Lower leg skin (tissue), 4 donors: Measurements from ENCODE around the gene STX8. TPM values are rescaled to one million over a fixed set of nuclear protein-coding genes. Genes with fewer than 3 reads are reported as not detected.
"Not testable (repeated sequence)": the region's sequence is repeated elsewhere in the genome, so short reads cannot be mapped to it uniquely, and the experiment has no call there.

Experiments used
- DNase-seq, 2 donors: peaks; one replicate each; pipeline ENCODE4 v3.0.0-alpha.2; 2019; ENCODE audit warnings: low spot score in 2 of 2
- H3K4me3 ChIP-seq: fragments of 200-600 bp; sonication (generic); 2 replicates; pipeline ENCODE4 v1.5.1; 2017; ENCODE audit warnings: mild to moderate bottlenecking, low read depth; ENCODE audit not compliant: poor library complexity, severe bottlenecking
- CTCF ChIP-seq, 3 donors: fragments of 450-650 bp; IDR thresholded peaks; one replicate each; pipeline ENCODE4 v1.5.1; 2016; ENCODE audit warnings: antibody characterized with exemption in 3 of 3, mild to moderate bottlenecking in 3 of 3, moderate library complexity in 2 of 3
- POLR2A ChIP-seq, 2 donors: fragments of 450-650 bp; IDR thresholded peaks; one replicate each; pipeline ENCODE4 v1.6.1; 2016 to 2017; ENCODE audit warnings: antibody characterized with exemption in 2 of 2, mild to moderate bottlenecking in 1 of 2, moderate library complexity in 1 of 2
- WGBS, 2 donors: methylation state at CpG; one replicate each; pipeline ENCODE4 v1.1.5; 2018; 5-methylcytosine and 5-hydroxymethylcytosine counted together
- intact Hi-C: fragments of 100-400 bp; cut with DNase I; formaldehyde crosslinking; loops from one replicate; pipeline ENCODE4 v1.15.0; 2023; ENCODE audit warnings: low total_unique reads
- total RNA-seq, 4 donors: library from RNA; depleted of rRNA; stranded (reverse); fragments of >200 nt; gene quantifications; one replicate each; pipeline ENCODE4 v1.1.0, GENCODE V29; 2016

Gene STX8
- total RNA-seq, 4 donors from 2014 or later, result 32.1 to 56.4 (median 45.1) TPM

- 90 to 93% methylated on average over 4 to 8 of the region's 8 CpGs for WGBS, 2 donors
- intact Hi-C loops, result no loop called here
- TF ChIP-seq CTCF (IDR thresholded peaks at IDR 0.05), result no peak
- no peak for TF ChIP-seq POLR2A (IDR thresholded peaks at IDR 0.05)
Observed at GRCh38 chr17:9342225-9342624, 233.4 kb downstream of the STX8 start.

GRCh38 chr17:9339958-9340357 lies 235.7 kb downstream of the STX8 start:
- intact Hi-C loops, result no loop called here
- no peak overlapping the region for H3K4me3 ChIP-seq
- TF ChIP-seq CTCF (IDR thresholded peaks at IDR 0.05), result no peak
- TF ChIP-seq POLR2A (IDR thresholded peaks at IDR 0.05), result no peak
- WGBS, 2 donors, result 75 to 83% methylated on average over 7 of the region's 7 CpGs
- DNase-seq, result no peak

More at GRCh38 chr17:9342225-9342624, 233.4 kb downstream of the STX8 start:
- no peak for DNase-seq
- H3K4me3 ChIP-seq, result no peak overlapping the region

- WGBS, 2 donors, result 84 to 86% methylated on average over 10 of the region's 10 CpGs
- H3K4me3 ChIP-seq, intact Hi-C loops: not testable (repeated sequence)
Observed at GRCh38 chr17:9339482-9339881, 236.1 kb downstream of the STX8 start.

GRCh38 chr17:9336817-9337216 lies 238.8 kb downstream of the STX8 start:
- intact Hi-C loops, result no loop called here
- WGBS, 2 donors, result 84% methylated on average over 2 of the region's 2 CpGs
- TF ChIP-seq POLR2A (IDR thresholded peaks at IDR 0.05), result no peak
- TF ChIP-seq CTCF (IDR thresholded peaks at IDR 0.05), result no peak

More at GRCh38 chr17:9339482-9339881, 236.1 kb downstream of the STX8 start:
- DNase-seq, result not testable (repeated sequence)

GRCh38 chr17:9334536-9335446 lies 240.8 kb downstream of the STX8 start:
- intact Hi-C loops, result no loop called here
- no peak overlapping the region for H3K4me3 ChIP-seq
- no peak for DNase-seq
- TF ChIP-seq CTCF (IDR thresholded peaks at IDR 0.05), result no peak
- no peak for TF ChIP-seq POLR2A (IDR thresholded peaks at IDR 0.05)
- 86 to 92% methylated on average over 10 of the region's 10 CpGs for WGBS, 2 donors

More at GRCh38 chr17:9336817-9337216, 238.8 kb downstream of the STX8 start:
- DNase-seq, result no peak
- no peak overlapping the region for H3K4me3 ChIP-seq

GRCh38 chr17:9332132-9332494 lies 243.5 kb downstream of the STX8 start:
- WGBS, 2 donors, result 83% methylated on average over 6 of the region's 6 CpGs
- H3K4me3 ChIP-seq, result no peak overlapping the region
- DNase-seq, result no peak
- intact Hi-C loops, result no loop called here
- TF ChIP-seq POLR2A (IDR thresholded peaks at IDR 0.05) (no peak), CTCF (IDR thresholded peaks at IDR 0.05) (no peak)
